CD4-positive, alpha-beta T cell (primary cell): ENCODE measurements around the gene DOP1B. TPM values are rescaled to one million over a fixed set of nuclear protein-coding genes. Genes with fewer than 3 reads are reported as not detected.

Experiments used
- ATAC-seq: fragments of 200-7000 bp; cut with Tn5 transposase; one replicate; pipeline ENCODE4 v1.10.0; 2022; ENCODE audit warnings: mild to moderate bottlenecking; ENCODE audit not compliant: poor library complexity
- CTCF ChIA-PET: fragments of 350-600 bp; sonication (Branson Sonifier 250); formaldehyde crosslinking; loops from one replicate; lab custom pipeline; 2021; ENCODE audit warnings: antibody characterized with exemption, inconsistent platforms; lab: Charles Lee
- POLR2A ChIA-PET: fragments of 350-600 bp; sonication (Branson Sonifier 250); formaldehyde crosslinking; loops from one replicate; lab custom pipeline; 2021; ENCODE audit warnings: antibody characterized with exemption, inconsistent platforms; lab: Charles Lee
- DNase-seq, 14 experiments: peaks; one replicate each; pipeline ENCODE4 v3.0.0-alpha.2; 2013 to 2020; ENCODE audit warnings: mixed read lengths in 2 of 14
- H3K27ac ChIP-seq, 2 donors: one replicate each; pipeline versions ENCODE4 v1.5.1 to v1.7.0; 2013; ENCODE audit warnings: low read length in 2 of 2, low read depth in 1 of 2, mild to moderate bottlenecking in 1 of 2
- H3K27me3 ChIP-seq, 2 experiments: 1 replicate in 1 of 2; 2 replicates in 1 of 2; pipeline versions ENCODE4 v1.6.1 to v1.7.0; 2013; ENCODE audit warnings: low read length in 2 of 2, control low read depth in 1 of 2, mild to moderate bottlenecking in 1 of 2, moderate library complexity in 1 of 2; ENCODE audit not compliant: insufficient read depth in 2 of 2, control insufficient read depth in 1 of 2
- H3K36me3 ChIP-seq: one replicate; pipeline ENCODE4 v1.6.1; 2013; ENCODE audit warnings: low read length, control low read depth; ENCODE audit not compliant: insufficient read depth
- H3K4me1 ChIP-seq: one replicate; pipeline ENCODE4 v1.6.1; 2013; ENCODE audit warnings: low read length, control low read depth; ENCODE audit not compliant: insufficient read depth
- H3K4me3 ChIP-seq: one replicate; pipeline ENCODE4 v1.5.1; 2013; ENCODE audit warnings: mild to moderate bottlenecking, low read length, moderate library complexity
- H3K9me3 ChIP-seq, 2 experiments: 1 replicate in 1 of 2; 2 replicates in 1 of 2; pipeline versions ENCODE4 v1.6.1 to v1.7.0; 2013; ENCODE audit warnings: low read length in 2 of 2, mild to moderate bottlenecking in 2 of 2, control low read depth in 1 of 2, moderate library complexity in 1 of 2; ENCODE audit not compliant: control insufficient read depth in 1 of 2, insufficient read depth in 1 of 2
- H3K27ac Mint-ChIP-seq: one replicate; pipeline ENCODE4 v1.8.0; 2020; ENCODE audit warnings: mixed read lengths
- H3K27me3 Mint-ChIP-seq: one replicate; pipeline ENCODE4 v1.8.0; 2021; ENCODE audit warnings: mixed read lengths
- H3K36me3 Mint-ChIP-seq: one replicate; pipeline ENCODE4 v1.8.0; 2021; ENCODE audit warnings: low read depth, mixed read lengths
- H3K4me1 Mint-ChIP-seq: one replicate; pipeline ENCODE4 v1.8.0; 2021; ENCODE audit warnings: low read depth, mixed read lengths
- H3K4me3 Mint-ChIP-seq: one replicate; pipeline ENCODE4 v1.8.0; 2020; ENCODE audit warnings: mild to moderate bottlenecking, mixed read lengths
- H3K9me3 Mint-ChIP-seq: one replicate; pipeline ENCODE4 v1.8.0; 2020; ENCODE audit warnings: mixed read lengths
- CTCF ChIP-seq: fragments of 200-600 bp; IDR thresholded peaks from one replicate; pipeline ENCODE4 v1.8.0; 2022; ENCODE audit warnings: antibody characterized with exemption, mild to moderate bottlenecking
- intact Hi-C, 2 experiments: fragments of 100-400 bp; cut with DNase I in 1 of 2; cut with micrococcal nuclease in 1 of 2; formaldehyde crosslinking; loops; one replicate each; pipeline versions ENCODE4 v1.15.1 to v1.9.0; 2023 to 2025; cut with DNase I, micrococcal nuclease
- total RNA-seq, 174 experiments: library from RNA in 2 of 174; stranded (reverse) in 2 of 174; gene quantifications; one replicate each; pipeline ENCODE4 v1.2.3 and lab custom pipeline; 2021 to 2026

Gene DOP1B
- total RNA-seq, 2 experiments from 2014 or later = 11.0 to 12.7 TPM

GRCh38 chr21:36169470-36170128 lies 13.0 kb downstream of the DOP1B start:
- intact Hi-C loops = no loop called here
- no peak overlapping the region for H3K4me3 ChIP-seq

DNA sequence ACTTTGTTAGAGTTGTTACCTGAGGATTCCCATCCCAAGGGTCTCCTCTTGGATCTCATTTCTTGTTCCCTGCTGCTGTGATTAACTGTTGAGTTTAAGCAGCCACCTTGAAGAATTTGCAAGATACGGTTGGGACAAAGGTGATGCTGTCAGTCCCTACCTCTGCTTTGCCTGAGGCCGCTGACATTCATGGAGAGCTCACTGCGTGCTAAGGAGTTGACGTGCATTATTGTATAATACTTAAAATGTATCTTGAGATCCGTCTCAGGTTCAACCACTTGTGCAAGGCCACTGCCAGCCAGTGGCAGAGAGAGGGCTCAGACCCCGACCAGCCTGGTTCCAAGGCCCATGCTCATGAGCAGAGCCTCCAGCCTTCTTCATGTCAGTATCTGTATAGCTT lies 14.2 kb downstream of the DOP1B start:
- intact Hi-C loops = no loop called here
- H3K27ac ChIP-seq = no peak overlapping the region
- H3K4me3 Mint-ChIP-seq = no peak overlapping the region
- H3K27ac Mint-ChIP-seq = peak overlapping the region; percentile 43
- POLR2A ChIA-PET = no interaction called here
- H3K36me3 Mint-ChIP-seq = peaks cover 41% of the 10 kb centered on the region
- peaks cover 29% of the 10 kb centered on the region for H3K36me3 ChIP-seq
- TF ChIP-seq CTCF = no peak
- H3K9me3 Mint-ChIP-seq = no peaks in the 10 kb centered on the region
- peaks cover 20% of the 10 kb centered on the region for H3K4me1 Mint-ChIP-seq
- no peaks in the 10 kb centered on the region for H3K9me3 ChIP-seq
- no peak overlapping the region for H3K4me3 ChIP-seq
- no peaks in the 10 kb centered on the region for H3K27me3 Mint-ChIP-seq
- H3K27me3 ChIP-seq = no peaks in the 10 kb centered on the region
- CTCF ChIA-PET = no interaction called here
- no peak for DNase-seq
- ATAC-seq = no peak
- peaks cover 23% of the 10 kb centered on the region for H3K4me1 ChIP-seq

More at GRCh38 chr21:36169470-36170128, 13.0 kb downstream of the DOP1B start:
- peaks cover 16% of the 10 kb centered on the region for H3K4me1 Mint-ChIP-seq
- H3K27me3 ChIP-seq = no peaks in the 10 kb centered on the region
- no peak overlapping the region for H3K27ac ChIP-seq
- H3K36me3 Mint-ChIP-seq = peaks cover 41% of the 10 kb centered on the region
- no peaks in the 10 kb centered on the region for H3K9me3 Mint-ChIP-seq
- CTCF ChIA-PET = no interaction called here
- POLR2A ChIA-PET = no interaction called here
- peaks cover 30% of the 10 kb centered on the region for H3K36me3 ChIP-seq
- H3K27me3 Mint-ChIP-seq = no peaks in the 10 kb centered on the region
- no peak for TF ChIP-seq CTCF
- DNase-seq = no peak
- H3K27ac Mint-ChIP-seq = no peak overlapping the region
- no peaks in the 10 kb centered on the region for H3K9me3 ChIP-seq
- peaks cover 17% of the 10 kb centered on the region for H3K4me1 ChIP-seq
- H3K4me3 Mint-ChIP-seq = no peak overlapping the region
- ATAC-seq = no peak

DNA sequence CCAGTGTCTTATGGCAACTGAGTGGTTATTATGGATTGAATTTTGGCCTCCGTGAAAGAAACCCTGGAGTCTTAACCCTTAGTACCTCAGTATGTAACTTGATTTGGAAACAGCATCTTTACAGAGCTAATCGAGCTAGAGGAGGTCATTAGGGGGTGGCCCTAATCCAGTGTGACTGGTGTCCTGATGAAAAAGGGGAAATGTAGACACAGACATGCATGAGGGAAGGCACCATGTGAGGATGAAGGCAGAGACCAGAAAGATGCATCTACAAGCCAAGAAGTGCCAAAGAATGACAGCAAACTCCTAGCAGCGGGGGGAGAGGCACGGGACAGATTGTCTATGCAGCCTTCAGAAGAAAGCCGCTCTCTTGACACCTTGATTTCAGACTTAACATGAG lies 14.7 kb downstream of the DOP1B start:
- ATAC-seq (no peak), DNase-seq (no peak)
- no peaks in the 10 kb centered on the region for H3K9me3 Mint-ChIP-seq
- ChIA-PET POLR2A (no interaction called here), CTCF (interaction anchor here (0.6 kb wide), 1 partner anchor 106 kb away, joined by 3 read pairs; no protein-coding TSS in a partner anchor)
- no peak overlapping the region for H3K27ac ChIP-seq
- intact Hi-C loops = no loop called here
- H3K27ac Mint-ChIP-seq = peak overlapping the region; percentile 43
- H3K27me3 ChIP-seq = no peaks in the 10 kb centered on the region
- peaks cover 29% of the 10 kb centered on the region for H3K36me3 ChIP-seq
- no peaks in the 10 kb centered on the region for H3K27me3 Mint-ChIP-seq
- no peak for TF ChIP-seq CTCF
- H3K4me3 ChIP-seq = no peak overlapping the region
- no peak overlapping the region for H3K4me3 Mint-ChIP-seq
- H3K4me1 Mint-ChIP-seq = peaks cover 25% of the 10 kb centered on the region
- H3K36me3 Mint-ChIP-seq = peaks cover 40% of the 10 kb centered on the region
- H3K4me1 ChIP-seq = peaks cover 28% of the 10 kb centered on the region
- H3K9me3 ChIP-seq = no peaks in the 10 kb centered on the region
